Thyroid gland (tissue), 4 donors: ENCODE data around the gene JOSD2. TPM values are rescaled to one million over a fixed set of nuclear protein-coding genes. Genes with fewer than 3 reads are reported as not detected.
A peak's percentile ranks its signal among the peaks of the same experiment; 100 is the strongest.

Experiments
- DNase-seq, 2 donors: peaks; one replicate each; pipeline ENCODE4 v3.0.0-alpha.2; 2019
- H3K27ac ChIP-seq, 3 donors: fragments of 200-600 bp; sonication (generic); 1 replicate in 2 of 3; 2 replicates in 1 of 3; pipeline ENCODE4 v1.5.1; 2016 to 2019; ENCODE audit warnings: mild to moderate bottlenecking in 1 of 3, moderate library complexity in 1 of 3
- H3K27me3 ChIP-seq: fragments of 200-600 bp; sonication (generic); one replicate; pipeline ENCODE4 v1.5.1; 2019
- H3K36me3 ChIP-seq, 2 donors: fragments of 200-600 bp; sonication (generic); one replicate each; pipeline ENCODE4 v1.5.1; 2016 to 2019
- H3K4me1 ChIP-seq, 2 donors: fragments of 200-600 bp; sonication (generic); one replicate each; pipeline ENCODE4 v1.5.1; 2017 to 2019
- H3K4me3 ChIP-seq, 3 donors: fragments of 200-600 bp; sonication (generic); replicated peaks in 1 of 3; 1 replicate in 2 of 3; 2 replicates in 1 of 3; pipeline ENCODE4 v1.5.1; 2016; ENCODE audit warnings: mild to moderate bottlenecking in 1 of 3
- H3K9me3 ChIP-seq: fragments of 200-600 bp; sonication (generic); one replicate; pipeline ENCODE4 v1.5.1; 2017
- POLR2A ChIP-seq, 2 donors: fragments of 450-650 bp; IDR thresholded peaks; one replicate each; pipeline ENCODE4 v1.6.1; 2017; ENCODE audit warnings: antibody characterized with exemption in 2 of 2, mild to moderate bottlenecking in 2 of 2, moderate library complexity in 1 of 2
- WGBS, 2 donors: methylation state at CpG; one replicate each; pipeline ENCODE4 v1.1.5; 2017; 5-methylcytosine and 5-hydroxymethylcytosine counted together
- intact Hi-C: fragments of 100-400 bp; cut with DNase I; formaldehyde crosslinking; loops from one replicate; pipeline ENCODE4 v1.15.1; 2023
- total RNA-seq, 4 donors: library from RNA; depleted of rRNA; stranded (reverse); fragments of >200 nt; gene quantifications; one replicate each; pipeline ENCODE4 v1.2.3, GENCODE V29; 2016
- TF ChIP-seq, protein P1 (sequence below), 6 experiments: fragments of 200-600 bp in 3 of 6; fragments of 450-650 bp in 3 of 6; sonication (generic) in 3 of 6; IDR thresholded peaks; one replicate each; pipeline ENCODE4 v1.5.1; 2016 to 2019; ENCODE audit warnings: antibody characterized with exemption in 6 of 6, mild to moderate bottlenecking in 2 of 6, inconsistent platforms in 1 of 6, moderate library complexity in 1 of 6

JOSD2 gene
- total RNA-seq, 4 donors from 2014 or later: 23.9 to 49.5 (median 41.3) TPM

DNA sequence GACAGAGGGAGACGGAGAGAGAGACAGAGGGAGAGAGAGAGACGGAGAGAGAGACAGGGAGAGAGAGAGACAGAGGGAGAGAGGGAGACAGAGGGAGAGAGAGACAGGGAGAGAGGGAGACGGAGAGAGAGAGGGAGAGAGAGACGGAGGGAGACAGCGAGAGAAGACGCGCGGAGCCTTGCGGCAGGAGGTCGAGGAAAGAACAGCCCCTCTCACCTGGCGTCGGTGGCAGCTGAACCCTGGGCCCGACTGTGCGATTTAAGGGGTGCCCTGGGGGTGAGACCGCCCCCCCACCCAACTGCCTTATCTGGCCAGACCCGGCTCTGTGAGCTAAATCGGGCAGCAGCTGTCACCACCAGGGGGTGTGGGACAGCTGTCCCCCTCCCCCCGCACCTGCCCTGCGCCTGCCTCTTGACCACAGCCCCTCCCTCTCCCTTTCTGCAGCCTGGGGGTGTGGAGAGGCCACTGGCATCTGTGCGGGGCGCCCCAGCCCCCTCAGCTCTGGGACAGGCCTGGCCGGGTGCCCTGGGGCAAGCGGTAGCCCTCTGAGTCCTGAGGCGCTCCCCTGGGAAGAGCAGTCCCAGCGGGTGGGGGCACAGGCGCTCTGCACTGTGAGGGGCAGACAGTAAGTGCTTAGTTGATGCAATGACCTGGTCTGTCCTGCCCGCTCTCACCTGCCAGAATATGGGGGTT lies 10.8 kb downstream of the JOSD2 start:
- Histone ChIP-seq H3K4me1 (peaks cover 29 to 30% of the 10 kb centered on the region in 2 donors), H3K27me3 (no peaks in the 10 kb centered on the region), H3K9me3 (no peaks in the 10 kb centered on the region), H3K4me3 (peak overlapping the region in 1 of 3 donors; percentile 30), H3K27ac (peak overlapping the region; percentile 88 to 97 (median 91)), H3K36me3 (no peaks in the 10 kb centered on the region)
- DNase-seq: no peak
- TF ChIP-seq POLR2A (IDR thresholded peaks at IDR 0.05): peak in 1 of 2 donors; percentile 51
- TF ChIP-seq, protein P1, sequence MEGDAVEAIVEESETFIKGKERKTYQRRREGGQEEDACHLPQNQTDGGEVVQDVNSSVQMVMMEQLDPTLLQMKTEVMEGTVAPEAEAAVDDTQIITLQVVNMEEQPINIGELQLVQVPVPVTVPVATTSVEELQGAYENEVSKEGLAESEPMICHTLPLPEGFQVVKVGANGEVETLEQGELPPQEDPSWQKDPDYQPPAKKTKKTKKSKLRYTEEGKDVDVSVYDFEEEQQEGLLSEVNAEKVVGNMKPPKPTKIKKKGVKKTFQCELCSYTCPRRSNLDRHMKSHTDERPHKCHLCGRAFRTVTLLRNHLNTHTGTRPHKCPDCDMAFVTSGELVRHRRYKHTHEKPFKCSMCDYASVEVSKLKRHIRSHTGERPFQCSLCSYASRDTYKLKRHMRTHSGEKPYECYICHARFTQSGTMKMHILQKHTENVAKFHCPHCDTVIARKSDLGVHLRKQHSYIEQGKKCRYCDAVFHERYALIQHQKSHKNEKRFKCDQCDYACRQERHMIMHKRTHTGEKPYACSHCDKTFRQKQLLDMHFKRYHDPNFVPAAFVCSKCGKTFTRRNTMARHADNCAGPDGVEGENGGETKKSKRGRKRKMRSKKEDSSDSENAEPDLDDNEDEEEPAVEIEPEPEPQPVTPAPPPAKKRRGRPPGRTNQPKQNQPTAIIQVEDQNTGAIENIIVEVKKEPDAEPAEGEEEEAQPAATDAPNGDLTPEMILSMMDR (IDR thresholded peaks at IDR 0.05): peak in 4 of 6 experiments; percentile 24 to 45 (median 38)
- intact Hi-C loops: no loop called here
- 22 to 27% methylated on average over 17 of the region's 27 CpGs for WGBS, 2 donors

DNA sequence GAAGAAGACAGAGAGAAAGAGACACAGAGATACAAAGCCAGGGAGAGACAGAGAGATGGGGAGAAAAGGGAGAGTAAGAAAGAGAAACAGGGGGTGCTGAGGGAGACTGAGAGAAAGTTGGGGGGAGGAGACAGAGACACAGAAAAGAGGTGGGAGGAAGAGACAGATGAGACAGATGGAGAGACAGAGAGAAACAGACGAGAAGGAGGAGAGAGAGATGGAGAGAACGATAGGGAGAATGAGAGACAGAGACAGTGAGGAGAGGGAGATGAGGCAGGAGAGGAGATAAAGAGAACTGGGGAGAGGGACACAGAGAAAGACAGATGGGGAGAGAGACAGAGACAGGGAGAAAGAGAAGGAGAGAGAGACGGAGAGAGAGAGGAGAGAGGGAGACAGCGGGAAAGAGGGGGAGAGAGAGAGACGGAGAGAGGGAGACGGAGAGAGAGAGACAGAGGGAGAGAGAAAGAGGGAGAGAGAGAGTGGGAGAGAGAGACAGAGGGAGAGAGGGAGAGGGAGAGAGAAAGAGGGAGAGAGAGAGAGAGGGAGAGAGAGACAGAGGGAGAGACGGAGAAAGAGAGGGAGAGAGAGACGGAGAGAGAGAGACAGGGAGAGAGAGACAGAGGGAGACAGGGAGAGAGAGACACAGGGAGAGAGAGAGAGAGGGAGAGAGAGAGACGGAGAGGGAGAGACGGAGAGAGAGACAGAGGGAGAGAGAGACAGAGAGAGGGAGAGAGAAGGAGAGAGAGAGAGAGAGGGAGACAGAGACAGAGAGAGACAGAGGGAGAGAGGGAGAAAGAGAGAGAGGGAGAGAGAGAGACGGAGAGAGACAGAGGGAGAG lies 12.6 kb downstream of the JOSD2 start:
- H3K4me1 ChIP-seq: peaks cover 29 to 30% of the 10 kb centered on the region in 2 donors
- H3K36me3 ChIP-seq: no peaks in the 10 kb centered on the region
- WGBS, 2 donors: 82 to 83% methylated on average over 11 of the region's 11 CpGs
- TF ChIP-seq, protein P1 (IDR thresholded peaks at IDR 0.05): peak in 3 of 6 experiments; percentile 14 to 54 (median 21)
- no peak for TF ChIP-seq POLR2A (IDR thresholded peaks at IDR 0.05)
- H3K9me3 ChIP-seq: no peaks in the 10 kb centered on the region
- H3K4me3 ChIP-seq: peak overlapping the region in 1 of 3 donors; percentile 11
- H3K27me3 ChIP-seq: no peaks in the 10 kb centered on the region
- no peak for DNase-seq
- intact Hi-C loops: no loop called here
- no peak overlapping the region for H3K27ac ChIP-seq

GRCh38 chr19:50497022-50497405 lies 14.0 kb downstream of the JOSD2 start:
- Histone ChIP-seq H3K27me3 (no peaks in the 10 kb centered on the region), H3K4me3 (peak overlapping the region in 1 of 3 donors; percentile 6), H3K9me3 (no peaks in the 10 kb centered on the region), H3K36me3 (no peaks in the 10 kb centered on the region), H3K27ac (peak overlapping the region; percentile 50 to 74 (median 71)), H3K4me1 (peaks cover 21 to 26% of the 10 kb centered on the region in 2 donors)
- WGBS, 2 donors: 64 to 73% methylated on average over 8 of the region's 8 CpGs
- no peak for DNase-seq
- intact Hi-C loops: no loop called here
- TF ChIP-seq, protein P1 (IDR thresholded peaks at IDR 0.05): no peak
- TF ChIP-seq POLR2A (IDR thresholded peaks at IDR 0.05): no peak

- no peaks in the 10 kb centered on the region for H3K9me3 ChIP-seq
- H3K4me1 ChIP-seq: peaks cover 17 to 22% of the 10 kb centered on the region in 2 donors
- peak overlapping the region; percentile 50 to 74 (median 71) for H3K27ac ChIP-seq
- H3K36me3 ChIP-seq: no peaks in the 10 kb centered on the region
- no peak overlapping the region for H3K4me3 ChIP-seq
- TF ChIP-seq POLR2A (IDR thresholded peaks at IDR 0.05): peak in 1 of 2 donors; percentile 57
- TF ChIP-seq, protein P1 (IDR thresholded peaks at IDR 0.05): peak in 1 of 6 experiments; percentile 10
- DNase-seq: peak; percentile 89 to 90
- WGBS, 2 donors: 68 to 73% methylated on average over 24 to 27 of the region's 30 CpGs
- intact Hi-C loops: no loop called here
- H3K27me3 ChIP-seq: no peaks in the 10 kb centered on the region
Measured at GRCh38 chr19:50496189-50497021, 14.6 kb downstream of the JOSD2 start.
